Peyer's patch (tissue), 4 donors: Measurements from ENCODE around the gene ZC4H2.

Experiments used
- POLR2A ChIP-seq, 2 donors: fragments of 450-650 bp; IDR thresholded peaks; one replicate each; pipeline ENCODE4 v1.5.1; 2017; ENCODE audit warnings: antibody characterized with exemption in 2 of 2, mild to moderate bottlenecking in 2 of 2, moderate library complexity in 2 of 2
- TF ChIP-seq, protein P1 (sequence below), 6 experiments: fragments of 450-650 bp in 4 of 6; fragments of 200-600 bp in 2 of 6; sonication (generic) in 1 of 6; IDR thresholded peaks; one replicate each; pipeline ENCODE4 v1.5.1; 2017 to 2019; ENCODE audit warnings: antibody characterized with exemption in 6 of 6, mild to moderate bottlenecking in 3 of 6, moderate library complexity in 1 of 6

DNA sequence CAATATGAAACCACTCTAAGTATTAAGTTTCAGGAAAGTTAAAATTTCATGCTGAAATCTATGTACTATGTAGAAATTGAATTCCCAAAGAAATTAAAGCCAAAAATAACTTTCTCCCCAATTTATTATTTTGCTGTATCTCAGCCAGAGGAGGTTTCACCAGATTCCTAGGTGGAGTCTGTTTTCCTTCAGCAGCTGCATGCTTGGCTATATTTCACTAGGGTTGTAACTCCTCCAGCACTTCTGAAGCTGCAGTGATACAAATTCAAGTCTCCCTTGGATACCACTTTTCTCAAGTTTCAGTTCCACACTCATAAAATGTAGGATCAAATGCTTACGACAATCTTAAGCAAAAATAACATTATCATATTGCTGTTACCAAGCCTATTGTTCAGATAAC is 41.2 kb upstream of the ZC4H2 start:
- TF ChIP-seq, protein P1, sequence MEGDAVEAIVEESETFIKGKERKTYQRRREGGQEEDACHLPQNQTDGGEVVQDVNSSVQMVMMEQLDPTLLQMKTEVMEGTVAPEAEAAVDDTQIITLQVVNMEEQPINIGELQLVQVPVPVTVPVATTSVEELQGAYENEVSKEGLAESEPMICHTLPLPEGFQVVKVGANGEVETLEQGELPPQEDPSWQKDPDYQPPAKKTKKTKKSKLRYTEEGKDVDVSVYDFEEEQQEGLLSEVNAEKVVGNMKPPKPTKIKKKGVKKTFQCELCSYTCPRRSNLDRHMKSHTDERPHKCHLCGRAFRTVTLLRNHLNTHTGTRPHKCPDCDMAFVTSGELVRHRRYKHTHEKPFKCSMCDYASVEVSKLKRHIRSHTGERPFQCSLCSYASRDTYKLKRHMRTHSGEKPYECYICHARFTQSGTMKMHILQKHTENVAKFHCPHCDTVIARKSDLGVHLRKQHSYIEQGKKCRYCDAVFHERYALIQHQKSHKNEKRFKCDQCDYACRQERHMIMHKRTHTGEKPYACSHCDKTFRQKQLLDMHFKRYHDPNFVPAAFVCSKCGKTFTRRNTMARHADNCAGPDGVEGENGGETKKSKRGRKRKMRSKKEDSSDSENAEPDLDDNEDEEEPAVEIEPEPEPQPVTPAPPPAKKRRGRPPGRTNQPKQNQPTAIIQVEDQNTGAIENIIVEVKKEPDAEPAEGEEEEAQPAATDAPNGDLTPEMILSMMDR (IDR thresholded peaks at IDR 0.05): no peak
- TF ChIP-seq POLR2A (IDR thresholded peaks at IDR 0.05): no peak
